K562 (cell line): ENCODE results near the gene ZNF124. TPM values are rescaled to one million over a fixed set of nuclear protein-coding genes. Genes with fewer than 3 reads are reported as not detected.

Source experiments
- FOXP1 ChIP-seq: sonication (generic); formaldehyde crosslinking; IDR thresholded peaks from 2 replicates; pipeline ENCODE4 v1.8.0; 2022; ENCODE audit warnings: mild to moderate bottlenecking, missing genetic modification reagents
- MEF2D ChIP-seq: conservative IDR thresholded peaks from 2 replicates; pipeline ENCODE4 v1.6.1; 2016; ENCODE audit warnings: low read depth, missing genetic modification characterization, missing compliant biosample characterization
- MNT ChIP-seq, 2 experiments: fragments of 450-650 bp; conservative IDR thresholded peaks; 2 replicates each; pipeline ENCODE4 v1.6.1; 2017; ENCODE audit warnings: mild to moderate bottlenecking in 2 of 2, moderate library complexity in 2 of 2
- PHF8 ChIP-seq: fragments of 200-600 bp; sonication (generic); IDR thresholded peaks from 2 replicates; pipeline ENCODE4 v1.6.1; 2012; ENCODE audit warnings: mixed run types, mild to moderate bottlenecking, inconsistent platforms, low read length, moderate library complexity, borderline replicate concordance
- STAT6 ChIP-seq: sonication (generic); formaldehyde crosslinking; IDR thresholded peaks from 2 replicates; pipeline ENCODE4 v1.8.1; 2023; ENCODE audit warnings: mild to moderate bottlenecking, missing genetic modification reagents
- ZC3H11A ChIP-seq: IDR thresholded peaks from 2 replicates; pipeline ENCODE4 v1.6.1; 2012; ENCODE audit warnings: low read depth, low read length, improper control_type of control experiment
- ZNF518B ChIP-seq: fragments of 250-450 bp; sonication (Bioruptor Pico); IDR thresholded peaks from 2 replicates; pipeline ENCODE4 v1.5.0; 2021; ENCODE audit warnings: mild to moderate bottlenecking, moderate library complexity
- ZNF778 ChIP-seq: fragments of 450-650 bp; formaldehyde crosslinking; IDR thresholded peaks from 2 replicates; pipeline ENCODE4 v1.4.0; 2020; ENCODE audit warnings: mild to moderate bottlenecking, moderate library complexity
- polyA plus RNA-seq, 8 experiments: library from polyadenylated mRNA; depleted of rRNA in 4 of 8; stranded (reverse) in 5 of 8; unstranded in 3 of 8; fragments of >200 nt; fragmentation: Nextera tagmentation in 2 of 8; fragmentation: Illumina TruSeq in 1 of 8; extraction: Ambion mirVana in 2 of 8; extraction: Trizol in 1 of 8; gene quantifications; 2 replicates each; pipeline versions ENCODE4 v1.2.1 to v1.2.3, GENCODE V29; 2011 to 2014; ENCODE audit warnings: inconsistent platforms in 1 of 8, missing spikeins in 1 of 8
- total RNA-seq, 7 experiments: library from RNA; depleted of rRNA in 6 of 7; stranded (reverse); fragments of >200 nt in 6 of 7; fragmentation: Illumina TruSeq in 2 of 7; extraction: Trizol in 2 of 7; gene quantifications; 2 replicates each; pipeline versions ENCODE4 v1.2.1 to v1.2.3, GENCODE V29; 2011 to 2021; ENCODE audit warnings: low replicate concordance in 1 of 7

The ZNF124 gene
- total and polyA plus RNA-seq, 9 of the 15 experiments (the other 6 are each of a cell fraction or from before 2014, with no cell fraction given) = 7.6 to 71.5 (median 20.2) TPM

- TF ChIP-seq PHF8 (peak; percentile 96), ZNF518B (CRISPR knock-in tag) (no peak), FOXP1 (no peak), ZNF778 (no peak), STAT6 (CRISPR knock-in tag) (no peak), ZC3H11A (no peak), MEF2D (tag) (no peak), MNT (conservative IDR thresholded peaks at IDR 0.05) (peak in 1 of 2 experiments; percentile 89; a peak in 3 of 4 replicates)
These were observed 38.7 kb upstream of the ZNF124 start (continued) for GRCh38 chr1:247210376-247211117.
